ENCODE data around the gene ECE2.

ECE2 gene

GRCh38 chr3:184289426-184289938, 13.7 kb downstream of the ECE2 start (continued):
- TF ChIP-seq ZNF148 (tag by site-specific recombination; IDR thresholded peaks at IDR 0.05; ENCODE audit: borderline replicate concordance) (no peak), AEBP2 (tag by site-specific recombination; IDR thresholded peaks at IDR 0.05; ENCODE audit: borderline replicate concordance) (no peak), PRDM4 (tag by site-specific recombination; IDR thresholded peaks at IDR 0.05) (peak; percentile 37; the same call in 1 of the 2 replicates), ZNF600 (tag by site-specific recombination; IDR thresholded peaks at IDR 0.05) (peak; percentile 40; the same call in 1 of the 2 replicates), KLF17 (tag by site-specific recombination; IDR thresholded peaks at IDR 0.05) (0 out of 2 replicates have a peak, but pooled peaks have one; percentile 25), ZBTB21 (tag by site-specific recombination; IDR thresholded peaks at IDR 0.05) (no peak), ZNF701 (tag by site-specific recombination; IDR thresholded peaks at IDR 0.05) (no peak), ZBTB8A (tag by site-specific recombination; IDR thresholded peaks at IDR 0.05) (peak; percentile 74), HOXC10 (CRISPR knock-in tag; IDR thresholded peaks at IDR 0.05) (no peak)

GRCh38 chr3:184290331-184290730, 14.5 kb downstream of the ECE2 start:
- no peaks in the 10 kb centered on the region for H3K9me3 ChIP-seq (ENCODE audit: control insufficient read depth, insufficient read depth, low read depth, low read length)
- no peak overlapping the region for H3K27ac ChIP-seq (ENCODE audit: extremely low read depth, low read depth, low read length)
- ChIA-PET CTCF (interaction anchor here (1.3 to 2.8 kb wide), 2 partner anchors 273 to 394 kb away, joined by 4 to 15 read pairs; partner anchors contain the start of gene ABCC5), POLR2A (no interaction called here)
- TF ChIP-seq ZNF112 (tag by site-specific recombination; IDR thresholded peaks at IDR 0.05) (no peak), SP3 (tag by site-specific recombination; IDR thresholded peaks at IDR 0.05) (no peak), ZNF423 (tag by site-specific recombination; IDR thresholded peaks at IDR 0.05) (no peak), ZBTB8A (tag by site-specific recombination; IDR thresholded peaks at IDR 0.05) (no peak), SETDB1 (IDR thresholded peaks at IDR 0.05; ENCODE audit: insufficient read length, low read length) (no peak), ZNF560 (tag by site-specific recombination; IDR thresholded peaks at IDR 0.05; ENCODE audit: borderline replicate concordance) (no peak), ZNF362 (tag by site-specific recombination; IDR thresholded peaks at IDR 0.05) (no peak), ZSCAN23 (tag by site-specific recombination; IDR thresholded peaks at IDR 0.05) (no peak), ZNF174 (tag by site-specific recombination; IDR thresholded peaks at IDR 0.05) (no peak), ZNF398 (tag by site-specific recombination; IDR thresholded peaks at IDR 0.05) (no peak), ZSCAN5A (tag by site-specific recombination; IDR thresholded peaks at IDR 0.05) (no peak)
- no peaks in the 10 kb centered on the region for H3K36me3 ChIP-seq (ENCODE audit: control insufficient read depth in 2 of 2, insufficient read depth in 1 of 2, low read length in 2 of 2)
- H3K4me3 ChIP-seq (ENCODE audit: low read depth, low read length), result no peak overlapping the region
- no peaks in the 10 kb centered on the region for H3K4me1 ChIP-seq (ENCODE audit: control insufficient read depth, insufficient read depth, low read length)

All from HEK293 (cell line).